AG04449 (cell line): ENCODE measurements around the gene EDAR.

Experiments
- CTCF ChIA-PET: fragments of 350-600 bp; formaldehyde crosslinking; extraction: SDS; loops from one replicate; lab custom pipeline; 2021; ENCODE audit warnings: antibody characterized with exemption; lab: Yijun Ruan, JAX
- POLR2A ChIA-PET: fragments of 400-600, 350-600 bp; formaldehyde crosslinking; extraction: SDS; loops from one replicate; lab custom pipeline; 2020; ENCODE audit warnings: antibody characterized with exemption, inconsistent platforms; lab: Yijun Ruan, JAX
- DNase-seq: peaks from one replicate; pipeline ENCODE4 v3.0.0-alpha.2; 2010; ENCODE audit warnings: low read depth, low spot score
- H3K4me3 ChIP-seq: 2 replicates; pipeline ENCODE4 v1.5.1; 2011; ENCODE audit warnings: low read depth, mild to moderate bottlenecking, control low read depth, low read length
- CTCF ChIP-seq: IDR thresholded peaks from one replicate; pipeline ENCODE4 v1.5.1; 2011; ENCODE audit warnings: mild to moderate bottlenecking, moderate library complexity, low read length, control low read depth, inconsistent platforms; ENCODE audit not compliant: insufficient read depth; ENCODE audit errors: missing control alignments

The EDAR gene

GRCh38 chr2:108911807-108912628 lies 77.0 kb downstream of the EDAR start:
- no peak for TF ChIP-seq CTCF
- ChIA-PET CTCF (interaction anchor here (0.7 to 2.5 kb wide), 2 partner anchors 16 to 36 kb away, joined by 3 to 9 read pairs; no protein-coding TSS in a partner anchor), POLR2A (no interaction called here)
- DNase-seq = no peak
- H3K4me3 ChIP-seq = no peak overlapping the region

GRCh38 chr2:108911401-108911800 lies 77.6 kb downstream of the EDAR start:
- POLR2A ChIA-PET = no interaction called here

GRCh38 chr2:108910541-108911396 lies 78.3 kb downstream of the EDAR start:
- DNase-seq = no peak
- TF ChIP-seq CTCF = no peak
- POLR2A ChIA-PET = no interaction called here
- CTCF ChIA-PET = interaction anchor here (2.5 kb wide), 1 partner anchor 17 kb away, joined by 9 read pairs; no protein-coding TSS in a partner anchor
- H3K4me3 ChIP-seq = no peak overlapping the region

More at GRCh38 chr2:108911401-108911800, 77.6 kb downstream of the EDAR start:
- CTCF ChIA-PET = interaction anchor here (2.5 kb wide), 1 partner anchor 17 kb away, joined by 9 read pairs; no protein-coding TSS in a partner anchor
- H3K4me3 ChIP-seq = no peak overlapping the region
- no peak for DNase-seq
- no peak for TF ChIP-seq CTCF

- no peak overlapping the region for H3K4me3 ChIP-seq
- DNase-seq = no peak
- ChIA-PET CTCF (no interaction called here), POLR2A (no interaction called here)
- no peak for TF ChIP-seq CTCF
Observed at GRCh38 chr2:108910011-108910431, 79.0 kb downstream of the EDAR start.

GRCh38 chr2:108909275-108909823 lies 79.7 kb downstream of the EDAR start:
- no peak overlapping the region for H3K4me3 ChIP-seq
- no peak for TF ChIP-seq CTCF
- ChIA-PET POLR2A (no interaction called here), CTCF (no interaction called here)
- no peak for DNase-seq

- POLR2A ChIA-PET = no interaction called here
- CTCF ChIA-PET = no interaction called here
- no peak overlapping the region for H3K4me3 ChIP-seq
- DNase-seq = no peak
- TF ChIP-seq CTCF = no peak
Observed at GRCh38 chr2:108908713-108909070, 80.3 kb downstream of the EDAR start.
